Endothelial cell of umbilical vein (primary cell): ENCODE results near the gene POMGNT2. TPM values are rescaled to one million over a fixed set of nuclear protein-coding genes. Genes with fewer than 3 reads are reported as not detected.

Experiments
- BruUV-seq: library from RNA; stranded (reverse); fragments of 400-500 nt; replicated peaks from 2 replicates; lab custom pipeline; 2021; lab: Mats Ljungman, UMichigan
- CTCF ChIA-PET: fragments of 300-600, 350-600 bp; sonication (Branson Sonifier 250); formaldehyde crosslinking; loops from one replicate; lab custom pipeline; 2021; ENCODE audit warnings: antibody characterized with exemption, inconsistent platforms; lab: Charles Lee
- POLR2A ChIA-PET: fragments of 300-600, 350-600 bp; sonication (Branson Sonifier 250); formaldehyde crosslinking; loops from one replicate; lab custom pipeline; 2021; ENCODE audit warnings: antibody characterized with exemption, inconsistent platforms; lab: Charles Lee
- DNase-seq: peaks from one replicate; pipeline ENCODE4 v3.0.0-alpha.2; 2011; ENCODE audit warnings: low read depth, low spot score
- FAIRE-seq: peaks from 2 replicates; lab custom pipeline; 2011; peaks lifted over from hg19 to GRCh38; lab: Jason Lieb, UNC
- H2AFZ ChIP-seq: 2 replicates; pipeline ENCODE4 v1.6.0; 2012; ENCODE audit warnings: low read depth, low read length, control low read depth, inconsistent platforms
- H3K27ac ChIP-seq: 2 replicates; pipeline ENCODE4 v1.5.1; 2011; ENCODE audit warnings: low read depth, mild to moderate bottlenecking, control low read depth, low read length, moderate library complexity; ENCODE audit not compliant: insufficient read depth
- H3K27me3 ChIP-seq, 2 experiments: 2 replicates each; pipeline versions ENCODE4 v1.6.0 to v1.6.1; 2011; ENCODE audit warnings: low read length in 2 of 2, mixed read lengths in 1 of 2; ENCODE audit not compliant: control insufficient read depth in 2 of 2, insufficient read depth in 2 of 2
- H3K36me3 ChIP-seq, 2 experiments: 2 replicates in 1 of 2; 3 replicates in 1 of 2; pipeline ENCODE4 v1.5.1; 2011; ENCODE audit warnings: low read length in 2 of 2, mild to moderate bottlenecking in 1 of 2, moderate library complexity in 1 of 2; ENCODE audit not compliant: control insufficient read depth in 2 of 2, insufficient read depth in 2 of 2; ENCODE audit errors: extremely low read depth in 1 of 2
- H3K4me1 ChIP-seq: 3 replicates; pipeline ENCODE4 v1.5.1; 2011; ENCODE audit warnings: mild to moderate bottlenecking, low read length; ENCODE audit not compliant: control insufficient read depth, insufficient read depth; ENCODE audit errors: extremely low read depth
- H3K4me2 ChIP-seq: 2 replicates; pipeline ENCODE4 v1.6.1; 2011; ENCODE audit warnings: low read length, control low read depth, mixed read lengths; ENCODE audit not compliant: insufficient read depth
- H3K4me3 ChIP-seq, 3 experiments: fragments of 200-600 bp in 1 of 3; sonication (generic), shearing (Covaris generic) in 1 of 3; replicated peaks in 1 of 3; 2 replicates each; pipeline ENCODE4 v1.5.1; 2011 to 2016; ENCODE audit warnings: control low read depth in 3 of 3, low read length in 3 of 3, mild to moderate bottlenecking in 2 of 3, inconsistent platforms in 1 of 3, low read depth in 1 of 3, moderate library complexity in 1 of 3; ENCODE audit not compliant: insufficient read depth in 1 of 3
- H3K79me2 ChIP-seq: 2 replicates; pipeline ENCODE4 v1.6.0; 2012; ENCODE audit warnings: low read length, inconsistent platforms; ENCODE audit not compliant: control insufficient read depth, insufficient read depth
- H3K9ac ChIP-seq: replicated peaks from 2 replicates; pipeline ENCODE3; 2011; ENCODE audit warnings: low read length, control low read depth; ENCODE audit not compliant: insufficient read depth; ENCODE audit errors: extremely low read depth
- H3K9me1 ChIP-seq: replicated peaks from 3 replicates; pipeline ENCODE4 v1.6.0; 2011; ENCODE audit warnings: mild to moderate bottlenecking, low read length; ENCODE audit not compliant: control insufficient read depth, insufficient read depth; ENCODE audit errors: extremely low read depth
- H3K9me3 ChIP-seq: replicated peaks from 2 replicates; pipeline ENCODE4 v1.5.1; 2012; ENCODE audit warnings: low read length, inconsistent platforms; ENCODE audit not compliant: control insufficient read depth, insufficient read depth
- H4K20me1 ChIP-seq: replicated peaks from 2 replicates; pipeline ENCODE3; 2011; ENCODE audit warnings: mild to moderate bottlenecking, low read length; ENCODE audit not compliant: control insufficient read depth, insufficient read depth; ENCODE audit errors: extremely low read depth
- EZH2 ChIP-seq: IDR thresholded peaks from 2 replicates; pipeline ENCODE4 v1.6.1; 2012; ENCODE audit warnings: borderline replicate concordance, low read depth, mild to moderate bottlenecking, moderate library complexity, low read length, inconsistent platforms; ENCODE audit not compliant: severe bottlenecking
- FOS ChIP-seq: IDR thresholded peaks from 2 replicates; pipeline ENCODE4 v1.6.1; 2011; ENCODE audit warnings: mild to moderate bottlenecking, low read length, moderate library complexity, borderline replicate concordance; ENCODE audit not compliant: insufficient read depth
- GATA2 ChIP-seq: IDR thresholded peaks from 2 replicates; pipeline ENCODE4 v1.7.0; 2011; ENCODE audit warnings: low read depth, mild to moderate bottlenecking, moderate library complexity, mixed read lengths, low read length; ENCODE audit not compliant: insufficient read length, insufficient read depth
- JUN ChIP-seq: IDR thresholded peaks from 2 replicates; pipeline ENCODE4 v1.6.1; 2011; ENCODE audit warnings: borderline replicate concordance, low read depth; ENCODE audit not compliant: insufficient read length, insufficient read depth
- MYC ChIP-seq: IDR thresholded peaks from one replicate; pipeline ENCODE4 v1.6.1; 2011; ENCODE audit warnings: mild to moderate bottlenecking, low read depth, low read length
- POLR2A ChIP-seq: IDR thresholded peaks from 2 replicates; pipeline ENCODE4 v1.6.1; 2012; ENCODE audit warnings: low read depth, mild to moderate bottlenecking, control low read depth, low read length
- POLR2AphosphoS5 ChIP-seq: IDR thresholded peaks from 2 replicates; pipeline ENCODE4 v1.6.1; 2012; ENCODE audit warnings: low read depth, mild to moderate bottlenecking, control low read depth, low read length, moderate library complexity; ENCODE audit not compliant: insufficient read depth
- dilution Hi-C: fragments of 300-500 bp; cut with MboI; formaldehyde crosslinking; loops from one replicate; pipeline ENCODE4 v1.15.0; 2019; ENCODE audit warnings: low sequenced_read_pairs; ENCODE audit not compliant: extremely low pct_ligation_motif_present
- intact Hi-C: fragments of 100-400 bp; cut with micrococcal nuclease; formaldehyde crosslinking; loops from one replicate; pipeline ENCODE4 v1.10.0; 2022
- polyA plus RNA-seq, 4 experiments: library from polyadenylated mRNA; depleted of rRNA in 3 of 4; stranded (reverse) in 3 of 4; unstranded in 1 of 4; fragments of >200 nt; gene quantifications; 2 replicates each; pipeline versions ENCODE4 v1.2.1 to v1.2.3, GENCODE V29; 2011 to 2012; ENCODE audit warnings: missing spikeins in 1 of 4
- total RNA-seq: library from RNA; stranded (reverse); gene quantifications from 2 replicates; pipeline ENCODE4 v1.2.3, GENCODE V29; 2021
- TF ChIP-seq, protein P1 (sequence below): IDR thresholded peaks from 2 replicates; pipeline ENCODE4 v1.6.1; 2011; ENCODE audit not compliant: insufficient read depth, insufficient read length
- TF ChIP-seq, protein P2 (sequence below), 2 donors: IDR thresholded peaks; 1 replicate in 1 of 2; 2 replicates in 1 of 2; pipeline ENCODE4 v1.5.1; 2011; ENCODE audit warnings: low read length in 2 of 2, mild to moderate bottlenecking in 2 of 2, moderate library complexity in 2 of 2, control low read depth in 1 of 2, inconsistent platforms in 1 of 2, low read depth in 1 of 2; ENCODE audit not compliant: insufficient read depth in 1 of 2; ENCODE audit errors: extremely low read depth in 1 of 2

The POMGNT2 gene
- total and polyA plus RNA-seq, 2 donors (not counting 3 experiments of a cell fraction or from before 2014, with no cell fraction given), result 6.4 to 16.3 TPM

DNA sequence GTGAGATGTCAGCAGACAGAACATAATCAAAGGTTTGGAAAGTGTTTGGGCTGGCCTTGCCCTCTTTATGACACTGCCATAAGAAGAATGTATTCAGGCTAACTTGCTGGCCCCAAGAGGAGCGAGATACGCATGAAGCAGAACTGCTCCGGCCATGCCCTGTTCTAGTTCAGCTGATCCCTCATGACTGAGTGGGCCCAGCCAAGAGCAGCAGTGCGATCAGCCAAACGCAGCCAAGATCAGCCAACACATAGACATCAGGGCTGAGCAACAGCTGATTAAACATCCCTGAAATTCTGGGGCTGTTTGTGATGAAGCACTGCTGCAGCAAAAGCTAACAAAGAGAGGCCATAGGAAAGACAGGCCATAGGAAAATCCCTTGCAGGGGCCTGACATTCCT is 24.1 kb downstream of the POMGNT2 start:
- no peaks in the 10 kb centered on the region for H3K4me1 ChIP-seq
- H3K36me3 ChIP-seq, result peaks cover 0 to 2% of the 10 kb centered on the region in 2 experiments
- dilution Hi-C loops, result no loop called here
- no peak for FAIRE-seq
- TF ChIP-seq MYC (no peak), JUN (no peak), EZH2 (no peak), POLR2A (no peak), GATA2 (no peak), FOS (no peak), POLR2AphosphoS5 (no peak)
- TF ChIP-seq, protein P1, sequence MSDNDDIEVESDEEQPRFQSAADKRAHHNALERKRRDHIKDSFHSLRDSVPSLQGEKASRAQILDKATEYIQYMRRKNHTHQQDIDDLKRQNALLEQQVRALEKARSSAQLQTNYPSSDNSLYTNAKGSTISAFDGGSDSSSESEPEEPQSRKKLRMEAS, result no peak
- TF ChIP-seq, protein P2, sequence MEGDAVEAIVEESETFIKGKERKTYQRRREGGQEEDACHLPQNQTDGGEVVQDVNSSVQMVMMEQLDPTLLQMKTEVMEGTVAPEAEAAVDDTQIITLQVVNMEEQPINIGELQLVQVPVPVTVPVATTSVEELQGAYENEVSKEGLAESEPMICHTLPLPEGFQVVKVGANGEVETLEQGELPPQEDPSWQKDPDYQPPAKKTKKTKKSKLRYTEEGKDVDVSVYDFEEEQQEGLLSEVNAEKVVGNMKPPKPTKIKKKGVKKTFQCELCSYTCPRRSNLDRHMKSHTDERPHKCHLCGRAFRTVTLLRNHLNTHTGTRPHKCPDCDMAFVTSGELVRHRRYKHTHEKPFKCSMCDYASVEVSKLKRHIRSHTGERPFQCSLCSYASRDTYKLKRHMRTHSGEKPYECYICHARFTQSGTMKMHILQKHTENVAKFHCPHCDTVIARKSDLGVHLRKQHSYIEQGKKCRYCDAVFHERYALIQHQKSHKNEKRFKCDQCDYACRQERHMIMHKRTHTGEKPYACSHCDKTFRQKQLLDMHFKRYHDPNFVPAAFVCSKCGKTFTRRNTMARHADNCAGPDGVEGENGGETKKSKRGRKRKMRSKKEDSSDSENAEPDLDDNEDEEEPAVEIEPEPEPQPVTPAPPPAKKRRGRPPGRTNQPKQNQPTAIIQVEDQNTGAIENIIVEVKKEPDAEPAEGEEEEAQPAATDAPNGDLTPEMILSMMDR (IDR thresholded peaks at IDR 0.05; ENCODE audit: extremely low read depth in 1 of 2, insufficient read depth in 1 of 2, low read depth in 1 of 2, low read length in 2 of 2), result no peak
- intact Hi-C loops, result no loop called here
- no peaks in the 10 kb centered on the region for H3K79me2 ChIP-seq
- no peaks in the 10 kb centered on the region for H4K20me1 ChIP-seq
- ChIA-PET POLR2A (no interaction called here), CTCF (no interaction called here)
- DNase-seq, result no peak
- no peak overlapping the region for H3K9ac ChIP-seq
- H2AFZ ChIP-seq, result no peak overlapping the region
- H3K4me3 ChIP-seq, result no peak overlapping the region
- no peaks in the 10 kb centered on the region for H3K9me3 ChIP-seq
- no peaks in the 10 kb centered on the region for H3K9me1 ChIP-seq
- no peak overlapping the region for H3K4me2 ChIP-seq
- no peak overlapping the region for H3K27ac ChIP-seq
- H3K27me3 ChIP-seq, result no peaks in the 10 kb centered on the region
- no TSS peak for BruUV-seq
